ENCODE data around the gene DENND4A.

DENND4A gene

DNA sequence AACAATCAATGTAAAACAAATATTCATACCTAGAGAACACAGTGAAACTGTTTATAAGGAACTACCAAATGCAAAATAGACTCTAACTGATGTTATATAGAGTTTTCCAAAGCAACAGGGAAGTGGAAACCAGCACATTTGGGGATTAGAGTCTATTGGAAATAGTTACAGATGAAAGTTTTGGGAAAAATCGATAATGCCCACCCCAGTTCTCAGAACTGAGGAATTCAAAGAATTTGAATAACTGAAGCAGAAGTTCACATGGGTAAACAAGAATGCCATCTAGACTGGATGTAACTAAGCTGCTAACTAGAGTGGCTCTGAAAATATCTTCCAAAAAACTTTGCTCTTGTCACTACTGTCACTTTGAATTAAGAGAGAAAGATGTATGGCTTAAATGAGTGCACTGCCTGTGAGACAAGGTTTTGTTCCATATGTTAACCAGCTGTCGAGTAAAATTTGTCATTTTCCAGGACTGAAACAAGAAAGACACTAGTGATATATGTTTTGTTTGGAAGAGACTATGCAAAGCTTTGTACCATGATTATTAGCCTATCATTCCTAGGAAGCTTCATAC, 9.2 kb upstream of the DENND4A start:
- ChIA-PET CTCF (no interaction called here), POLR2A (ENCODE audit: low non-redundant PET) (no interaction called here)
- TF ChIP-seq, protein P1, sequence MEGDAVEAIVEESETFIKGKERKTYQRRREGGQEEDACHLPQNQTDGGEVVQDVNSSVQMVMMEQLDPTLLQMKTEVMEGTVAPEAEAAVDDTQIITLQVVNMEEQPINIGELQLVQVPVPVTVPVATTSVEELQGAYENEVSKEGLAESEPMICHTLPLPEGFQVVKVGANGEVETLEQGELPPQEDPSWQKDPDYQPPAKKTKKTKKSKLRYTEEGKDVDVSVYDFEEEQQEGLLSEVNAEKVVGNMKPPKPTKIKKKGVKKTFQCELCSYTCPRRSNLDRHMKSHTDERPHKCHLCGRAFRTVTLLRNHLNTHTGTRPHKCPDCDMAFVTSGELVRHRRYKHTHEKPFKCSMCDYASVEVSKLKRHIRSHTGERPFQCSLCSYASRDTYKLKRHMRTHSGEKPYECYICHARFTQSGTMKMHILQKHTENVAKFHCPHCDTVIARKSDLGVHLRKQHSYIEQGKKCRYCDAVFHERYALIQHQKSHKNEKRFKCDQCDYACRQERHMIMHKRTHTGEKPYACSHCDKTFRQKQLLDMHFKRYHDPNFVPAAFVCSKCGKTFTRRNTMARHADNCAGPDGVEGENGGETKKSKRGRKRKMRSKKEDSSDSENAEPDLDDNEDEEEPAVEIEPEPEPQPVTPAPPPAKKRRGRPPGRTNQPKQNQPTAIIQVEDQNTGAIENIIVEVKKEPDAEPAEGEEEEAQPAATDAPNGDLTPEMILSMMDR (conservative IDR thresholded peaks at IDR 0.05; ENCODE audit: low read depth) = no peak
- no peak overlapping the region for H3K27ac ChIP-seq
- no peak for DNase-seq (ENCODE audit: low spot score)

DNA sequence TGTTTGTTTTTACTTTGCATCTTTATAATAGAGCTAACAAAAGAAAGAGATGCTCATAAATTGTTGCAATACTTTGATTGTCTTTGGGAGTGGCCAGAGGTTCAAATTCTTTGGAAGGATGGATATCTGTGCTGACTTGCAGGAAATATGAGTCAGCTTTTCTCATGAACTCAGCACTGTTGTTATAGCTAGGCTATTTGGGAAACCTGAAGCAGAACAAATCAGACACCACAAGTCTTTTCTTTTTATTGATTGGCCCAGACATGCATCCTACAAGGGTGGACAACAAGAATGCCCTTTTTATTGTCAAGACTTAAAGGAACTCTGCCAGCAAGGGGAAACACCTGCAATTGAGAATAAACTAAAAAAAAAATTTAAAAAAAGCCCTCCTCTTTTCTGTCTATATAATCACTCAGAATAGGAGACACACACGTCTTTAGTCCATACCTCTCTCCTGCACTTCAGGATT, 4.6 kb upstream of the DENND4A start:
- no peak overlapping the region for H3K27ac ChIP-seq
- peak; percentile 81 for DNase-seq (ENCODE audit: low spot score)
- ChIA-PET POLR2A (ENCODE audit: low non-redundant PET) (no interaction called here), CTCF (no interaction called here)
- TF ChIP-seq, protein P1 (conservative IDR thresholded peaks at IDR 0.05; ENCODE audit: low read depth) = no peak

DNA sequence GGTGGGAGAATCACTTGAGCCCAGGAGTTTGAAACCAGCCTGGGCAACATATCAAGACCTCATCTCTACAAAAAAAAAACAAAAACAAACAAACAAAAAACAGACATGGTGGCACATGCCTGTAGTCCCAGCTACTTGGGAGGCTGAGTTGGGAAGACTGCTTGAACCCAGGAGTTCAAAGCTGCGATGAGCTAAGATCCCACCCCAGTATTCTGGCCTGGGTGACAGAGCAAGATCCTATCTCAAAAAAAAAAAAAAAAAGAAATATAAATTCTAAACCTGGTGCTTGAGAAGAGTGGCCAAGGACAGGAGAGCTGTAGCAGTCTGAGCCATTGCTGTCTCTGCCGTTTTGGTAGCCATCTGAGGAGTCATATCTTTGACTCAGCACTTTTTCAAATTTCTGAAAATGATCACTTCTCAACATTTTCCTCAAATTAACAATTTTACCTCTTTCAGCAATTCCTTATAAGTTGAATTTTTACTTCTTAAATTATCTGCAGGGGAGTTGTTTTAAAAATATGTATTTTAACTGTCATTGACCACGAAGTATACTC, 3.6 kb upstream of the DENND4A start:
- DNase-seq (ENCODE audit: low spot score) = no peak
- POLR2A ChIA-PET (ENCODE audit: low non-redundant PET) = no interaction called here
- H3K27ac ChIP-seq = peak overlapping the region; percentile 46; the same call in 1 of the 2 replicates
- CTCF ChIA-PET = no interaction called here
- TF ChIP-seq, protein P1 (conservative IDR thresholded peaks at IDR 0.05; ENCODE audit: low read depth) = no peak

DNA sequence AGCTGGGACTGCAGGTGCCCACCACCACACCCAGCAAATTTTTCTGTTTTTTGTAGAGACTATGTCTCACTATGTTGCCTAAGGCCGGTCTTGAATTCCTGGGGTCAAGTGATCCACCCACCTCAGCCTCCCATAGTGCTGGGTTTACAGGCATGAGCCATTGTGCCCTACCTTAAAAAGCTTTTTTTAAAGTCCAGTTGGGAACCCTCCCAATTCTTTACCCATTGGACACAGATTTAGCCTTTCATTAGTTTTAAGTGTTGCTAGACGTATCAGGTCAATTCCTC, 1.7 kb upstream of the DENND4A start:
- no peak for DNase-seq (ENCODE audit: low spot score)
- peak overlapping the region; percentile 57 for H3K27ac ChIP-seq
- ChIA-PET POLR2A (ENCODE audit: low non-redundant PET) (no interaction called here), CTCF (no interaction called here)
- TF ChIP-seq, protein P1 (conservative IDR thresholded peaks at IDR 0.05; ENCODE audit: low read depth) = no peak

DNA sequence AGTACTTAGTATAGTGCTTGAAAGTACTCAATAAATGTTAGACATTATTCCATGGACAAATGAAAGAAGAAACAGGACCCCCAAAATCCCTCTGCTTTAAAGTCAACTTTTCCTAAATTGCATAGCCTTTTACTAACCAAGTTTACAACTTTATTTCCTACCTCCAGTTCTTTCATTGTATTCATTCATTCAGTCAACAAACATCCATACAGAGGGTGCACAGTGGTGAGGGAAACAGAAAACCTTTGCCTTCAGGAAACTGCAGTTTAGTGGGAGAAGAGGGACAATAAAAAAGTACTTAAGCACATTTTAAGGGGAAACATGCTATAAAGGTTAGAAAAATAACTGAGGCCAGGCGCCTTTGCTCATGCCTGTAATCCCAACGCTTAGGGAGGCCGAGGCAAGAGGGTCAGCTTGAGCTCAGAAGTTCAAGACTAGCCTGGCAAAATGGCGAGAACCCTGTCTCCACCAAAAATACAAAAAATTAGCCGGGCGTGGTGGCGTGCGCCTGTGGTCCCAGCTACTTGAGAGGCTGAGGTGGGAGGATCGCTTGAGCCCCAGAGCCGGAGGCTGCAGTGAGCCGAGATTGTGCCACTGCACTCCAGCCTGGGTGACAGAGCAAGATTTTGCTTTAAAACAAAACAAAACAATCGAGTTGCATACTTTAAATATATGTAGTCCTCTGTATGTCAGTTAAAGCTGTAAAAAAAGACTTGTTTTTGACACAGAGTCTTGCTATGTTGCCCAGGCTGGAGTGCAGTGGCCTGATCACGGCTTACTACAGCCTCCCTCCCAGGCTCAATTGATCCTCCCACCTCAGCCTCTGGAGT, 1.1 kb upstream of the DENND4A start:
- CTCF ChIA-PET = no interaction called here
- TF ChIP-seq, protein P1 (conservative IDR thresholded peaks at IDR 0.05; ENCODE audit: low read depth) = no peak
- DNase-seq (ENCODE audit: low spot score) = no peak

DNA sequence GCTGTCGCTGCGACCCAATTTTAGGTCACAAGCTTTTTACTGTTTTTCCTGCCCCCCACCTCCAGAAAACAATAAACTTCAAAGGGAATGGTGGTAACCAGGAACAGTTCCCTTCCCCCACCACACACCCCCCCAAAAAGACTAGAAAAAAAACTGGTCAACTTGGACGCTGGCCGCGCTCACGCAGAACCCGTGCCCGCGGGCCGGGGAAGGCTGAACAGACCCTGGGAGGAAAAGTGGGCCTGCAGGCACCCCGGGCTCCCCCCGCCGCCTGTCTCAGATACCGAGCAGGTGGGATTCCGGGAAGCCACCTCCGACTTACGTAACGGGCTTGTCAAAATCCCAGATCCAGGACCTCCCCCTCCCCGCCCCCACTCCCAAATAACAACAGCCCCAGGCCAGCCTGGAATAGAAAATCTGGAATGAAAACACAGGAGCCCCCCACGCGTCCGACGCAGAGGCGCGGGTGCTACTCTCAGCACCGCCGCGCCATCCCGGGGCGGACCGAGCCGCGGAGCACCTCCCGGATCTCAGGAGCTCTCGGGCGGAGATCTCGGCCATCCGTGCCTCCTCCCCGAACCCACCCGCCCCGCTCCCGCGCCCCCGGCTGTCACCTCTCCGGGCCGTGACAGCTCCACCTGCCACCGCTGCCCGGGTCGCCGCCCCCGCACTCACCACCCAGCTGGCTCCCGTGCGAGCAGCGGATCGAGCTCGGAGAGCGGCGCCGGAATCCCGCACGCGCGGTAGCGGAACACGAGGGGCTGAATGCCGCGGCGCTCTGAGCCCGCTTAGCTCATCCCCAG, 557 bp downstream of the DENND4A start:
- peak; percentile 41 for DNase-seq (ENCODE audit: low spot score)
- TF ChIP-seq, protein P1 (conservative IDR thresholded peaks at IDR 0.05; ENCODE audit: low read depth) = no peak
- ChIA-PET CTCF (interaction anchor here (0.6 to 0.8 kb wide), 3 partner anchors 77 to 1898 kb away, joined by 3 read pairs; no protein-coding TSS in a partner anchor), POLR2A (ENCODE audit: low non-redundant PET) (no interaction called here)
- peak overlapping the region; percentile 92 for H3K27ac ChIP-seq

More for the DNA sequence above, 1.1 kb upstream of the DENND4A start:
- peak overlapping the region; percentile 92 for H3K27ac ChIP-seq
- POLR2A ChIA-PET (ENCODE audit: low non-redundant PET) = no interaction called here
